ENCODE results near the gene CLASP1. TPM values are rescaled to one million over a fixed set of nuclear protein-coding genes. Genes with fewer than 3 reads are reported as not detected.

Gene CLASP1
- total and polyA plus RNA-seq, 12 donors: 10.1 to 90.6 (median 71.7) TPM

DNA sequence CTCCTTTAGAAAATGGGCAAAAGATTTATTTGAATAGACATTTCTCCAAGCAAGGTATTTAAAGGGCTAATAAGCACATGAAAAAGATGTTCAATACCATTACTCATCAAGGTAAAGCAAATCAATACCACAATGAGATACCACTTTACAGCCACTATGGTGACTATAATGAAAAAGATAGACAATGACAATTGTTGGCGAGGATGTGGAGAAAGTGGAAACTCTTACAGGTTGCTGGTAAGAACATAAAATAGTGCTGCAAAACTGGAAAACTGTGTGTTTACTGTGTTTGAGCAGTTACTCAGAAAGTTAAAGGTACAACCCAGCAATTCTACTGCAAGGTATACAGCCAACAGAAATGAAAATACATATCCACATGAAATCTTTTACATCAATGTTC lies 150.5 kb downstream of the CLASP1 start:
- Histone ChIP-seq H3K4me3 (no peak overlapping the region), H3K27ac (no peak overlapping the region), H3K27me3 (no peaks in the 10 kb centered on the region), H3K36me3 (peaks cover 0 to 84% (median 25%) of the 10 kb centered on the region in 9 donors), H3K9me3 (peaks cover 0 to 8% (median 0%) of the 10 kb centered on the region in 11 donors), H3K4me1 (peaks cover 0 to 13% (median 8%) of the 10 kb centered on the region in 9 donors)
- intact Hi-C loops (cut with DNase I): no loop called here
- ATAC-seq (no peak), DNase-seq (no peak)
- 98 to 100% methylated on average over 1 of the region's 1 CpG for WGBS, 2 donors
- TF ChIP-seq, protein P1, sequence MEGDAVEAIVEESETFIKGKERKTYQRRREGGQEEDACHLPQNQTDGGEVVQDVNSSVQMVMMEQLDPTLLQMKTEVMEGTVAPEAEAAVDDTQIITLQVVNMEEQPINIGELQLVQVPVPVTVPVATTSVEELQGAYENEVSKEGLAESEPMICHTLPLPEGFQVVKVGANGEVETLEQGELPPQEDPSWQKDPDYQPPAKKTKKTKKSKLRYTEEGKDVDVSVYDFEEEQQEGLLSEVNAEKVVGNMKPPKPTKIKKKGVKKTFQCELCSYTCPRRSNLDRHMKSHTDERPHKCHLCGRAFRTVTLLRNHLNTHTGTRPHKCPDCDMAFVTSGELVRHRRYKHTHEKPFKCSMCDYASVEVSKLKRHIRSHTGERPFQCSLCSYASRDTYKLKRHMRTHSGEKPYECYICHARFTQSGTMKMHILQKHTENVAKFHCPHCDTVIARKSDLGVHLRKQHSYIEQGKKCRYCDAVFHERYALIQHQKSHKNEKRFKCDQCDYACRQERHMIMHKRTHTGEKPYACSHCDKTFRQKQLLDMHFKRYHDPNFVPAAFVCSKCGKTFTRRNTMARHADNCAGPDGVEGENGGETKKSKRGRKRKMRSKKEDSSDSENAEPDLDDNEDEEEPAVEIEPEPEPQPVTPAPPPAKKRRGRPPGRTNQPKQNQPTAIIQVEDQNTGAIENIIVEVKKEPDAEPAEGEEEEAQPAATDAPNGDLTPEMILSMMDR (IDR thresholded peaks at IDR 0.05): no peak

DNA sequence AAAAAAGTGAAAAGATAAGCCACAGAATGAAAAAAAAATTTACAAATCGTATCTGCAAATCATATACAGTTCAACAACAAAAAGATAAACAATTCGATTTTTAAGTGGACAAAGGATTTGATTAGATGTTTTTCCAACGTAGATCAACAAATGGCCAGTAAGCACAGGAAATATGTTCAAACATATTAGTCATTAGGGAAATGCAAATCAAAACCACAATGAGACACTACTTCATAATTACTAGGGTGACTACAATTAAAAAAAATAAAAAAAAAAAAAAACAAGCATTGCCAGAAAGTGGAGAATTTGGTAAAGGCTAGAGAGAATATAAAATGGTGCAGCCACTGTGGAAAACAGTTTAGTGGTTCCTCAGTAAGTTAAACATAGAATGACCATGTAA lies 156.9 kb downstream of the CLASP1 start:
- peaks cover 0 to 35% (median 4%) of the 10 kb centered on the region in 9 donors for H3K36me3 ChIP-seq
- no peaks in the 10 kb centered on the region for H3K27me3 ChIP-seq
- DNase-seq (no peak), ATAC-seq (no peak)
- H3K4me3 ChIP-seq: no peak overlapping the region
- TF ChIP-seq, protein P1 (IDR thresholded peaks at IDR 0.05): no peak
- 78 to 80% methylated on average over 3 of the region's 3 CpGs for WGBS, 2 donors
- H3K9me3 ChIP-seq: no peaks in the 10 kb centered on the region
- intact Hi-C loops (cut with DNase I): loop anchor here in 1 of 10 donors (5.0 kb wide), 1 partner anchor 35 kb away; no protein-coding TSS in a partner anchor
- peaks cover 3 to 62% (median 32%) of the 10 kb centered on the region in 9 donors for H3K4me1 ChIP-seq
- no peak overlapping the region for H3K27ac ChIP-seq

DNA sequence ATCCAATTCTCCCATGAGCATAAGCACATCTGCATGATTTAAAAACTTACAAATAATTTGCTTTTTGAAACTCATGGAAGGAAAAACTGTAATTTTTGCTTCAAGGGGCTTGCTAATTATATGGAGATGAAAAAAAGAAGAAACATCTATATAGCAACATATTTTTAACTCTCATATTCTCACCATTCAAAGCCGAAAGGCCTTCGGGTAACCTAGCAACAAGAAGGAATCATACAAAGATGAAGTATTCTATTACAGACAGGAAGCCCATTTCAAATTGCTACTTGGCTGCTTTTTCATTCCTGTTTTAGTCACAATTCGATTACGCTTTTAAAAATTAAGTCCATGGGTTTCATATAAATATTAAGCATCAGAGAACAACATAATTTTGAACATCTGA lies 157.7 kb downstream of the CLASP1 start:
- Histone ChIP-seq H3K4me1 (peaks cover 3 to 71% (median 32%) of the 10 kb centered on the region in 9 donors), H3K27me3 (no peaks in the 10 kb centered on the region), H3K9me3 (no peaks in the 10 kb centered on the region), H3K27ac (no peak overlapping the region), H3K4me3 (no peak overlapping the region), H3K36me3 (peaks cover 0 to 26% (median 4%) of the 10 kb centered on the region in 9 donors)
- TF ChIP-seq, protein P1 (IDR thresholded peaks at IDR 0.05): no peak
- no peak for ATAC-seq
- intact Hi-C loops (cut with DNase I): loop anchor here in 1 of 10 donors (5.0 kb wide), 1 partner anchor 36 kb away; no protein-coding TSS in a partner anchor
- DNase-seq: no peak
- WGBS, 2 donors: 66 to 74% methylated on average over 4 of the region's 4 CpGs

DNA sequence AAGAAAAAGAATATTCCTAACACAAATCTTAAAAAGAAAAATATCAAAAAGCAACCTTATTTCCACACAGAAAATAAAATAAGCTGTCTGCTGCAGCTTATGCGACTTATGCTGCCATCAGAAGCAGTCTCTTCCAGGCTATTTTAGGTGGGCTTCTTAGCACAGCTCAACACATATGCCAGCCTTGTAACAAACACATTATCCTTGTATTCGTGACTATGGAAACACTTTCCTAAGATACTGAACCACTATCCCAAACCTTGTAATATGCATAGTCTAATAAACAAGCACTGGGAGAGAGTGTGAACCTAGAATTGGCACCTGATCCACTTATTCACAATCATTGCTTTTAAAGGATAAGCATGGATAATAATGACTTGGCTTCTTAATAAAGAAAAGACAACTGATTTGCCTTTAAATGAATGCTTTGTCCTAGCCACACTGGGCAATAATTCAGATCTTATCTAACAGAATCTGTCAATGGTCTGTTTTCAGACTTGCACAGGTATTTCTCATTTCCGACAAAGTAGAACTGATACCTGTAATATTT lies 158.6 kb downstream of the CLASP1 start:
- no peaks in the 10 kb centered on the region for H3K27me3 ChIP-seq
- H3K36me3 ChIP-seq: peaks cover 0 to 18% (median 4%) of the 10 kb centered on the region in 9 donors
- no peak overlapping the region for H3K27ac ChIP-seq
- 60 to 70% methylated on average over 3 of the region's 3 CpGs for WGBS, 2 donors
- DNase-seq (no peak), ATAC-seq (peak in 2 of 8 donors; percentile 31 to 64)
- H3K4me3 ChIP-seq: no peak overlapping the region
- TF ChIP-seq, protein P1 (IDR thresholded peaks at IDR 0.05): no peak
- intact Hi-C loops (cut with DNase I): loop anchor here in 1 of 10 donors (5.0 kb wide), 1 partner anchor 37 kb away; no protein-coding TSS in a partner anchor
- no peaks in the 10 kb centered on the region for H3K9me3 ChIP-seq
- H3K4me1 ChIP-seq: peaks cover 3 to 78% (median 32%) of the 10 kb centered on the region in 9 donors
